Calu3 (cell line): ENCODE data around the gene CD14. TPM values are rescaled to one million over a fixed set of nuclear protein-coding genes. Genes with fewer than 3 reads are reported as not detected.
A peak's percentile ranks its signal among the peaks of the same experiment; 100 is the strongest.

Experiments
- Bru-seq: library from RNA; stranded (reverse); fragments of 400-500 nt; gene quantifications from one replicate; lab custom pipeline; 2021; lab: Mats Ljungman, UMichigan
- BruChase-seq, 2 experiments: library from RNA; stranded (reverse); fragments of 400-500 nt; gene quantifications; one replicate each; lab custom pipeline; 2021; lab: Mats Ljungman, UMichigan
- BruUV-seq: library from RNA; stranded (reverse); fragments of 400-500 nt; replicated peaks from 2 replicates; lab custom pipeline; 2021; lab: Mats Ljungman, UMichigan
- CTCF ChIA-PET: fragments of 300-600 bp; sonication (Branson Sonifier 250); formaldehyde crosslinking; loops from one replicate; lab custom pipeline; 2022; ENCODE audit warnings: antibody characterized with exemption; lab: Charles Lee
- DNase-seq: peaks from one replicate; pipeline ENCODE4 v3.0.0; 2022
- H3K27ac Mint-ChIP-seq: one replicate; pipeline ENCODE4 v1.8.0; 2022; ENCODE audit warnings: mixed read lengths; ENCODE audit not compliant: unreplicated experiment
- H3K27me3 Mint-ChIP-seq: one replicate; pipeline ENCODE4 v1.8.0; 2022; ENCODE audit warnings: mixed read lengths; ENCODE audit not compliant: unreplicated experiment
- H3K36me3 Mint-ChIP-seq: one replicate; pipeline ENCODE4 v1.8.0; 2022; ENCODE audit warnings: mild to moderate bottlenecking, moderate library complexity, mixed read lengths; ENCODE audit not compliant: insufficient read depth, unreplicated experiment
- H3K4me1 Mint-ChIP-seq: one replicate; pipeline ENCODE4 v1.8.0; 2022; ENCODE audit warnings: mild to moderate bottlenecking, low read depth, mixed read lengths; ENCODE audit not compliant: unreplicated experiment
- H3K4me3 Mint-ChIP-seq: one replicate; pipeline ENCODE4 v1.8.0; 2022; ENCODE audit warnings: mild to moderate bottlenecking, low read depth, moderate library complexity, mixed read lengths; ENCODE audit not compliant: unreplicated experiment
- H3K9me3 Mint-ChIP-seq: one replicate; pipeline ENCODE4 v1.8.0; 2022; ENCODE audit warnings: low read depth, mixed read lengths; ENCODE audit not compliant: unreplicated experiment
- CTCF ChIP-seq: fragments of 200-600 bp; IDR thresholded peaks from one replicate; pipeline ENCODE4 v1.8.0; 2022; ENCODE audit warnings: antibody characterized with exemption; ENCODE audit not compliant: unreplicated experiment
- intact Hi-C: fragments of 100-400 bp; cut with micrococcal nuclease; formaldehyde crosslinking; loops from one replicate; pipeline ENCODE4 v1.10.0; 2022; ENCODE audit not compliant: unreplicated experiment
- long read RNA-seq: library from polyadenylated mRNA; stranded (forward); transcript quantifications from one replicate; pipeline ENCODE4 v2.0.0, GENCODE V29; 2022
- total RNA-seq: library from RNA; stranded (reverse); gene quantifications from 2 replicates; pipeline ENCODE4 v1.2.3, GENCODE V29; 2022

The CD14 gene
- total RNA-seq (0.73 and 1.1 TPM in 2 replicates), Bru-seq, nascent RNA (percentile 27 among the genes with signal in this experiment), BruChase-seq, experiment 1, labeled RNA remaining after a 6-hour chase (percentile 26 among the genes with signal in this experiment), BruChase-seq, experiment 2, labeled RNA remaining after a 2-hour chase (percentile 41 among the genes with signal in this experiment)
- long read RNA-seq, partial matches to known transcripts = 0 of 1 reads
- long read RNA-seq, other reads (novel, unspliced or antisense) = 0 of 1 reads

GRCh38 chr5:140633021-140633471, at the start of gene CD14:
Gene CD14 (minus strand): TSS chr5:140633175. CDS start chr5:140633071, 104 bp downstream.
- intact Hi-C loops = loop anchor here (2.0 to 10.0 kb wide), 2 partner anchors 228 to 260 kb away; partner anchors contain the start of gene ANKHD1
- BruUV-seq = no TSS peak
- H3K27ac Mint-ChIP-seq = peak within 1 kb of the TSS; percentile 39
- H3K4me1 Mint-ChIP-seq = peaks cover 29% of the 10 kb centered on the region
- DNase-seq = peak; percentile 66
- H3K4me3 Mint-ChIP-seq = peak within 1 kb of the TSS; percentile 81
- peaks cover 18% of the 10 kb centered on the region for H3K36me3 Mint-ChIP-seq
- CTCF ChIA-PET = interaction anchor here (1.0 to 2.0 kb wide), 5 partner anchors 14 to 85 kb away, joined by 3 to 8 read pairs (median 7); partner anchors contain the start of genes EIF4EBP3, IK, NDUFA2 and SRA1
- H3K27me3 Mint-ChIP-seq = peaks cover 14% of the 10 kb centered on the region
- TF ChIP-seq CTCF = no peak
- H3K9me3 Mint-ChIP-seq = peaks cover 3% of the 10 kb centered on the region

GRCh38 chr5:140678993-140679392, 46.0 kb upstream of the CD14 start:
- no peak overlapping the region for H3K4me3 Mint-ChIP-seq
- no peak for DNase-seq
- no peak overlapping the region for H3K27ac Mint-ChIP-seq
- no peaks in the 10 kb centered on the region for H3K9me3 Mint-ChIP-seq
- CTCF ChIA-PET = no interaction called here
- BruUV-seq = no TSS peak
- no peaks in the 10 kb centered on the region for H3K27me3 Mint-ChIP-seq
- H3K4me1 Mint-ChIP-seq = no peaks in the 10 kb centered on the region
- intact Hi-C loops = no loop called here
- no peak for TF ChIP-seq CTCF
- H3K36me3 Mint-ChIP-seq = peaks cover 39% of the 10 kb centered on the region

GRCh38 chr5:140677947-140678346, 45.0 kb upstream of the CD14 start:
- no peak overlapping the region for H3K4me3 Mint-ChIP-seq
- H3K27ac Mint-ChIP-seq = no peak overlapping the region
- H3K4me1 Mint-ChIP-seq = no peaks in the 10 kb centered on the region
- DNase-seq = no peak
- peaks cover 45% of the 10 kb centered on the region for H3K36me3 Mint-ChIP-seq
- CTCF ChIA-PET = no interaction called here
- H3K27me3 Mint-ChIP-seq = no peaks in the 10 kb centered on the region
- no peak for TF ChIP-seq CTCF
- no peaks in the 10 kb centered on the region for H3K9me3 Mint-ChIP-seq
- intact Hi-C loops = no loop called here
- BruUV-seq = no TSS peak

- Mint-ChIP-seq H3K36me3 (peaks cover 63% of the 10 kb centered on the region), H3K4me1 (no peaks in the 10 kb centered on the region), H3K4me3 (no peak overlapping the region), H3K27me3 (no peaks in the 10 kb centered on the region), H3K27ac (no peak overlapping the region), H3K9me3 (no peaks in the 10 kb centered on the region)
- CTCF ChIA-PET = interaction anchor here (1.6 kb wide), 1 partner anchor 45 kb away, joined by 4 read pairs; no protein-coding TSS in a partner anchor
- no peak for TF ChIP-seq CTCF
- no peak for DNase-seq
- no TSS peak for BruUV-seq
- intact Hi-C loops = no loop called here
Measured at GRCh38 chr5:140674629-140675028, 41.7 kb upstream of the CD14 start.
